Uterus (tissue), 4 donors: ENCODE data around the gene RAP1B. TPM values are rescaled to one million over a fixed set of nuclear protein-coding genes. Genes with fewer than 3 reads are reported as not detected.

ENCODE experiments used
- DNase-seq, 2 donors: peaks; one replicate each; pipeline ENCODE4 v3.0.0-alpha.2; 2019 to 2020
- H3K27ac ChIP-seq, 2 donors: fragments of 200-600 bp; sonication (generic); 1 replicate in 1 of 2; 2 replicates in 1 of 2; pipeline ENCODE4 v1.5.1; 2016 to 2018
- H3K27me3 ChIP-seq, 2 donors: fragments of 200-600 bp; sonication (generic); one replicate each; pipeline ENCODE4 v1.5.1; 2018 to 2019; ENCODE audit warnings: control low read depth in 1 of 2
- H3K36me3 ChIP-seq, 2 donors: fragments of 200-600 bp; sonication (generic); one replicate each; pipeline ENCODE4 v1.5.1; 2019; ENCODE audit warnings: control low read depth in 1 of 2
- H3K4me1 ChIP-seq, 2 donors: fragments of 200-600 bp; sonication (generic); one replicate each; pipeline ENCODE4 v1.5.1; 2018 to 2019; ENCODE audit warnings: control low read depth in 1 of 2
- H3K4me3 ChIP-seq, 2 donors: fragments of 200-600 bp; sonication (generic); 1 replicate in 1 of 2; 2 replicates in 1 of 2; pipeline ENCODE4 v1.5.1; 2018 to 2019; ENCODE audit warnings: mild to moderate bottlenecking in 1 of 2
- H3K9me3 ChIP-seq, 2 donors: fragments of 200-600 bp; sonication (generic); one replicate each; pipeline ENCODE4 v1.5.1; 2019; ENCODE audit warnings: control low read depth in 1 of 2
- POLR2A ChIP-seq, 2 donors: fragments of 450-650 bp; IDR thresholded peaks; one replicate each; pipeline ENCODE4 v1.6.1; 2016; ENCODE audit warnings: antibody characterized with exemption in 2 of 2, mild to moderate bottlenecking in 1 of 2, moderate library complexity in 1 of 2
- intact Hi-C: fragments of 100-400 bp; cut with DNase I; formaldehyde crosslinking; loops from one replicate; pipeline ENCODE4 v1.15.1; 2023; ENCODE audit warnings: low total_unique reads
- total RNA-seq, 4 donors: library from RNA; depleted of rRNA in 3 of 4; stranded (reverse); fragments of >200 nt in 3 of 4; gene quantifications; one replicate each; pipeline versions ENCODE4 v1.1.0 to v1.2.4, GENCODE V29; 2014 to 2023
- TF ChIP-seq, protein P1 (sequence below), 4 experiments: fragments of 200-600 bp in 2 of 4; fragments of 450-650 bp in 2 of 4; sonication (generic) in 2 of 4; IDR thresholded peaks; one replicate each; pipeline ENCODE4 v1.5.1; 2016 to 2019; ENCODE audit warnings: antibody characterized with exemption in 4 of 4, mild to moderate bottlenecking in 2 of 4, moderate library complexity in 1 of 4
- donor health status: DM: yes; HTN: yes; CAD: no.

The RAP1B gene
- total RNA-seq, 4 donors from 2014 or later, result 166 to 257 (median 214) TPM

- Histone ChIP-seq H3K27me3 (no peaks in the 10 kb centered on the region), H3K4me3 (no peak overlapping the region), H3K27ac (no peak overlapping the region), H3K36me3 (no peaks in the 10 kb centered on the region), H3K4me1 (no peaks in the 10 kb centered on the region), H3K9me3 (peaks cover 0 to 17% of the 10 kb centered on the region in 2 donors)
- intact Hi-C loops, result no loop called here
- TF ChIP-seq, protein P1, sequence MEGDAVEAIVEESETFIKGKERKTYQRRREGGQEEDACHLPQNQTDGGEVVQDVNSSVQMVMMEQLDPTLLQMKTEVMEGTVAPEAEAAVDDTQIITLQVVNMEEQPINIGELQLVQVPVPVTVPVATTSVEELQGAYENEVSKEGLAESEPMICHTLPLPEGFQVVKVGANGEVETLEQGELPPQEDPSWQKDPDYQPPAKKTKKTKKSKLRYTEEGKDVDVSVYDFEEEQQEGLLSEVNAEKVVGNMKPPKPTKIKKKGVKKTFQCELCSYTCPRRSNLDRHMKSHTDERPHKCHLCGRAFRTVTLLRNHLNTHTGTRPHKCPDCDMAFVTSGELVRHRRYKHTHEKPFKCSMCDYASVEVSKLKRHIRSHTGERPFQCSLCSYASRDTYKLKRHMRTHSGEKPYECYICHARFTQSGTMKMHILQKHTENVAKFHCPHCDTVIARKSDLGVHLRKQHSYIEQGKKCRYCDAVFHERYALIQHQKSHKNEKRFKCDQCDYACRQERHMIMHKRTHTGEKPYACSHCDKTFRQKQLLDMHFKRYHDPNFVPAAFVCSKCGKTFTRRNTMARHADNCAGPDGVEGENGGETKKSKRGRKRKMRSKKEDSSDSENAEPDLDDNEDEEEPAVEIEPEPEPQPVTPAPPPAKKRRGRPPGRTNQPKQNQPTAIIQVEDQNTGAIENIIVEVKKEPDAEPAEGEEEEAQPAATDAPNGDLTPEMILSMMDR (IDR thresholded peaks at IDR 0.05), result no peak
- no peak for TF ChIP-seq POLR2A (IDR thresholded peaks at IDR 0.05)
- DNase-seq, result no peak
Observed at GRCh38 chr12:68591734-68592418, 18.8 kb upstream of the RAP1B start.

DNA sequence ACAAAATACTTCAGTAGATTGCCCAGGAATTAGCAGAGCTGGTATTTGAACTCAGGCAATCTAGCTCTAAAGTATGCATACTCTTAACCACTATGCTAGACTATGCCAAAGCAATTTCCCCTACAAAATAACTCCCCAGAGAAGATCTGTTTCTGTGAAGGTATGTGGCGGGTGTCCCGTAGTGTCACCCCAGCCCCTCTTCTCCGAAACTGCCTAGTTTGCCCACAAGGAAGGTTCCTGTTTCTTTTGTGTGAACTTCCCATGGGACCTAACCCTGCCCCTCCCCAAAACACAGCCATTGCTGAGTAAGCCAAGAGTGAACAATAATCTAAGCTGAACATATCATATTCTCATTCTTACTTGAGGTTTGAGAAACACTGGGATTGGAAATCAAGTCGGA, 15.5 kb upstream of the RAP1B start:
- Histone ChIP-seq H3K27ac (no peak overlapping the region), H3K9me3 (peaks cover 0 to 7% of the 10 kb centered on the region in 2 donors), H3K4me3 (no peak overlapping the region), H3K36me3 (no peaks in the 10 kb centered on the region), H3K4me1 (no peaks in the 10 kb centered on the region), H3K27me3 (no peaks in the 10 kb centered on the region)
- DNase-seq, result no peak
- intact Hi-C loops, result no loop called here
- TF ChIP-seq, protein P1 (IDR thresholded peaks at IDR 0.05), result no peak
- no peak for TF ChIP-seq POLR2A (IDR thresholded peaks at IDR 0.05)

- Histone ChIP-seq H3K4me1 (no peaks in the 10 kb centered on the region), H3K9me3 (no peaks in the 10 kb centered on the region), H3K4me3 (no peak overlapping the region), H3K27me3 (no peaks in the 10 kb centered on the region), H3K36me3 (no peaks in the 10 kb centered on the region), H3K27ac (no peak overlapping the region)
- intact Hi-C loops, result no loop called here
- no peak for DNase-seq
- no peak for TF ChIP-seq POLR2A (IDR thresholded peaks at IDR 0.05)
- TF ChIP-seq, protein P1 (IDR thresholded peaks at IDR 0.05), result no peak
Observed at GRCh38 chr12:68601767-68602166, 8.9 kb upstream of the RAP1B start.

- Histone ChIP-seq H3K36me3 (no peaks in the 10 kb centered on the region), H3K9me3 (no peaks in the 10 kb centered on the region), H3K27ac (no peak overlapping the region), H3K27me3 (no peaks in the 10 kb centered on the region), H3K4me1 (no peaks in the 10 kb centered on the region), H3K4me3 (no peak overlapping the region)
- intact Hi-C loops, result no loop called here
- DNase-seq, result no peak
- TF ChIP-seq, protein P1 (IDR thresholded peaks at IDR 0.05), result no peak
- TF ChIP-seq POLR2A (IDR thresholded peaks at IDR 0.05), result no peak
Observed at GRCh38 chr12:68602720-68603119, 8.0 kb upstream of the RAP1B start.

DNA sequence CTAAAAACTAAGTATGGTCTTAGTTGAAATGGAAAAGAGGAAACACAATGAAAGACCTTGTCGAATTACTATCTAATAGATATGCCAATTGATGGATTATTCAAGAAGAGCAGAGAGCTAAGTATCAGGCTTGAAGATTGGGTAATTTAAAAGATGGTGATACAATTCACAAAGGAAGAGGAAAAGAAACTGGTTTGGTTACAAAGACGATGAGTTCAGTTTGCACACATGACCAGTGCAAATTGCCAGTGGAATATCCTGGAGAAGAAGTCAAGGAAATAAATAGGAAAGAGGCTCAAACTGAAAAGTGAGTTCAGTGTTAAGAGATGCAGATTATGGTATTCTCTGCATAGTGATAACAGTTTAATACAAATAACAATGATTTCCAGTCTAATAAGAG, 2.5 kb upstream of the RAP1B start:
- no peaks in the 10 kb centered on the region for H3K4me1 ChIP-seq
- H3K36me3 ChIP-seq, result no peaks in the 10 kb centered on the region
- H3K27ac ChIP-seq, result no peak overlapping the region
- no peak for TF ChIP-seq POLR2A (IDR thresholded peaks at IDR 0.05)
- TF ChIP-seq, protein P1 (IDR thresholded peaks at IDR 0.05), result no peak
- H3K4me3 ChIP-seq, result no peak overlapping the region
- intact Hi-C loops, result no loop called here
- no peaks in the 10 kb centered on the region for H3K9me3 ChIP-seq
- no peak for DNase-seq
- no peaks in the 10 kb centered on the region for H3K27me3 ChIP-seq
